Skeletal muscle tissue (tissue), 4 donors: ENCODE data around the gene MBD4. TPM values are rescaled to one million over a fixed set of nuclear protein-coding genes. Genes with fewer than 3 reads are reported as not detected.

Experiments
- H3K27ac ChIP-seq: one replicate; pipeline ENCODE4 v1.7.0; 2013; ENCODE audit warnings: mild to moderate bottlenecking, low read depth, low read length, inconsistent platforms
- H3K27me3 ChIP-seq, 3 donors: one replicate each; pipeline ENCODE4 v1.7.0; 2013; ENCODE audit warnings: low read length in 3 of 3; ENCODE audit not compliant: control insufficient read depth in 3 of 3, insufficient read depth in 3 of 3
- H3K36me3 ChIP-seq, 3 donors: one replicate each; pipeline ENCODE4 v1.7.0; 2013; ENCODE audit warnings: low read length in 3 of 3; ENCODE audit not compliant: control insufficient read depth in 3 of 3, insufficient read depth in 3 of 3
- H3K4me1 ChIP-seq, 3 donors: one replicate each; pipeline ENCODE4 v1.7.0; 2013; ENCODE audit warnings: low read length in 3 of 3, mild to moderate bottlenecking in 3 of 3; ENCODE audit not compliant: control insufficient read depth in 3 of 3, insufficient read depth in 3 of 3
- H3K4me3 ChIP-seq, 3 donors: one replicate each; pipeline ENCODE4 v1.7.0; 2013; ENCODE audit warnings: low read length in 3 of 3
- H3K9ac ChIP-seq, 3 donors: one replicate each; pipeline ENCODE4 v1.7.0; 2013; ENCODE audit warnings: low read length in 3 of 3, mild to moderate bottlenecking in 3 of 3, moderate library complexity in 2 of 3, low read depth in 1 of 3
- H3K9me3 ChIP-seq, 3 donors: one replicate each; pipeline ENCODE4 v1.7.0; 2013; ENCODE audit warnings: low read length in 3 of 3; ENCODE audit not compliant: control insufficient read depth in 3 of 3
- total RNA-seq: library from RNA; depleted of rRNA; stranded (reverse); fragments of >200 nt; gene quantifications from one replicate; pipeline ENCODE4 v1.2.3, GENCODE V29; 2014
- donor health status: Osteomylitis.

The MBD4 gene
- total RNA-seq, 1 donor from 2014 or later: 7.8 TPM

- no peaks in the 10 kb centered on the region for H3K9me3 ChIP-seq
- H3K36me3 ChIP-seq: peaks cover 0 to 6% (median 3%) of the 10 kb centered on the region in 3 donors
- H3K27ac ChIP-seq: no peak overlapping the region
- no peaks in the 10 kb centered on the region for H3K4me1 ChIP-seq
- no peaks in the 10 kb centered on the region for H3K27me3 ChIP-seq
- no peak overlapping the region for H3K9ac ChIP-seq
- H3K4me3 ChIP-seq: no peak overlapping the region
Observed at GRCh38 chr3:129467932-129468331, 28.2 kb upstream of the MBD4 start.

- Histone ChIP-seq H3K4me3 (no peak overlapping the region), H3K9ac (no peak overlapping the region), H3K9me3 (no peaks in the 10 kb centered on the region), H3K27me3 (no peaks in the 10 kb centered on the region), H3K4me1 (no peaks in the 10 kb centered on the region), H3K36me3 (peaks cover 0 to 6% (median 4%) of the 10 kb centered on the region in 3 donors), H3K27ac (no peak overlapping the region)
Observed at GRCh38 chr3:129463716-129464115, 24.0 kb upstream of the MBD4 start.

GRCh38 chr3:129463094-129463493 is 23.3 kb upstream of the MBD4 start:
- H3K4me3 ChIP-seq: no peak overlapping the region
- no peaks in the 10 kb centered on the region for H3K4me1 ChIP-seq
- no peak overlapping the region for H3K27ac ChIP-seq
- H3K36me3 ChIP-seq: peaks cover 0 to 6% (median 4%) of the 10 kb centered on the region in 3 donors
- no peaks in the 10 kb centered on the region for H3K9me3 ChIP-seq
- no peaks in the 10 kb centered on the region for H3K27me3 ChIP-seq
- H3K9ac ChIP-seq: no peak overlapping the region

GRCh38 chr3:129462361-129462968 is 22.7 kb upstream of the MBD4 start:
- Histone ChIP-seq H3K36me3 (peaks cover 0 to 6% (median 4%) of the 10 kb centered on the region in 3 donors), H3K4me3 (no peak overlapping the region), H3K27ac (no peak overlapping the region), H3K4me1 (no peaks in the 10 kb centered on the region), H3K27me3 (no peaks in the 10 kb centered on the region), H3K9ac (no peak overlapping the region), H3K9me3 (no peaks in the 10 kb centered on the region)

GRCh38 chr3:129461461-129462146 is 21.9 kb upstream of the MBD4 start:
- no peak overlapping the region for H3K9ac ChIP-seq
- no peaks in the 10 kb centered on the region for H3K4me1 ChIP-seq
- no peak overlapping the region for H3K27ac ChIP-seq
- no peaks in the 10 kb centered on the region for H3K27me3 ChIP-seq
- no peaks in the 10 kb centered on the region for H3K9me3 ChIP-seq
- no peak overlapping the region for H3K4me3 ChIP-seq
- peaks cover 0 to 10% (median 4%) of the 10 kb centered on the region in 3 donors for H3K36me3 ChIP-seq

GRCh38 chr3:129461022-129461421 is 21.3 kb upstream of the MBD4 start:
- Histone ChIP-seq H3K9me3 (no peaks in the 10 kb centered on the region), H3K27me3 (no peaks in the 10 kb centered on the region), H3K27ac (no peak overlapping the region), H3K36me3 (peaks cover 0 to 10% (median 4%) of the 10 kb centered on the region in 3 donors), H3K9ac (no peak overlapping the region), H3K4me1 (no peaks in the 10 kb centered on the region), H3K4me3 (no peak overlapping the region)

- H3K27ac ChIP-seq: no peak overlapping the region
- H3K9me3 ChIP-seq: no peaks in the 10 kb centered on the region
- H3K9ac ChIP-seq: no peak overlapping the region
- H3K4me1 ChIP-seq: no peaks in the 10 kb centered on the region
- no peak overlapping the region for H3K4me3 ChIP-seq
- H3K27me3 ChIP-seq: no peaks in the 10 kb centered on the region
- H3K36me3 ChIP-seq: peaks cover 0 to 10% (median 4%) of the 10 kb centered on the region in 3 donors
Observed at GRCh38 chr3:129460572-129460971, 20.8 kb upstream of the MBD4 start.

GRCh38 chr3:129460155-129460554 is 20.4 kb upstream of the MBD4 start:
- H3K4me3 ChIP-seq: no peak overlapping the region
- no peaks in the 10 kb centered on the region for H3K9me3 ChIP-seq
- H3K4me1 ChIP-seq: no peaks in the 10 kb centered on the region
- no peak overlapping the region for H3K9ac ChIP-seq
- H3K27ac ChIP-seq: no peak overlapping the region
- peaks cover 0 to 10% (median 4%) of the 10 kb centered on the region in 3 donors for H3K36me3 ChIP-seq
- no peaks in the 10 kb centered on the region for H3K27me3 ChIP-seq

GRCh38 chr3:129453732-129454131 is 14.0 kb upstream of the MBD4 start:
- H3K36me3 ChIP-seq: peaks cover 0 to 11% (median 0%) of the 10 kb centered on the region in 3 donors
- H3K4me3 ChIP-seq: no peak overlapping the region
- no peaks in the 10 kb centered on the region for H3K27me3 ChIP-seq
- no peaks in the 10 kb centered on the region for H3K4me1 ChIP-seq
- H3K9me3 ChIP-seq: no peaks in the 10 kb centered on the region
- no peak overlapping the region for H3K9ac ChIP-seq
- no peak overlapping the region for H3K27ac ChIP-seq

GRCh38 chr3:129449279-129450115 is 9.7 kb upstream of the MBD4 start:
- Histone ChIP-seq H3K36me3 (peaks cover 0 to 7% (median 0%) of the 10 kb centered on the region in 3 donors), H3K4me3 (no peak overlapping the region), H3K9ac (no peak overlapping the region), H3K9me3 (no peaks in the 10 kb centered on the region), H3K27me3 (no peaks in the 10 kb centered on the region), H3K4me1 (no peaks in the 10 kb centered on the region), H3K27ac (no peak overlapping the region)
